HG02973 (cell line): ENCODE data around the gene CPA5.
"Not testable (repeated sequence)": the region's sequence is repeated elsewhere in the genome, so short reads cannot be mapped to it uniquely, and the experiment has no call there.

Experiments used
- ATAC-seq: cut with Tn5 transposase; IDR thresholded peaks from one replicate; pipeline ENCODE4 v1.9.1; 2021; ENCODE audit warnings: moderate library complexity; ENCODE audit not compliant: unreplicated experiment

Gene CPA5

GRCh38 chr7:130344271-130344866, at the start of gene CPA5:
Gene CPA5, plus strand, starts transcription at chr7:130344816. Its CDS starts 1,670 bp downstream, at chr7:130346486.
- no peak for ATAC-seq

- no peak for ATAC-seq
Observed at GRCh38 chr7:130296221-130296951, 48.2 kb upstream of the CPA5 start.

GRCh38 chr7:130297628-130298543, 46.7 kb upstream of the CPA5 start:
- no peak for ATAC-seq

GRCh38 chr7:130298544-130299326, 45.9 kb upstream of the CPA5 start:
- ATAC-seq, result no peak

GRCh38 chr7:130299866-130300265, 44.8 kb upstream of the CPA5 start:
- no peak for ATAC-seq

- ATAC-seq, result no peak
Observed at GRCh38 chr7:130301501-130302020, 43.1 kb upstream of the CPA5 start.

- ATAC-seq, result no peak
Observed at GRCh38 chr7:130302649-130303048, 42.0 kb upstream of the CPA5 start.

GRCh38 chr7:130303127-130303526, 41.5 kb upstream of the CPA5 start:
- ATAC-seq, result no peak

GRCh38 chr7:130303551-130303950, 41.1 kb upstream of the CPA5 start:
- no peak for ATAC-seq

GRCh38 chr7:130303982-130304381, 40.6 kb upstream of the CPA5 start:
- ATAC-seq, result no peak

GRCh38 chr7:130304878-130305277, 39.7 kb upstream of the CPA5 start:
- no peak for ATAC-seq

- ATAC-seq, result no peak
Observed at GRCh38 chr7:130305433-130306042, 39.1 kb upstream of the CPA5 start.

- no peak for ATAC-seq
Observed at GRCh38 chr7:130309986-130310385, 34.6 kb upstream of the CPA5 start.

- ATAC-seq, result no peak
Observed at GRCh38 chr7:130314305-130314704, 30.3 kb upstream of the CPA5 start.

- ATAC-seq, result no peak
Observed at GRCh38 chr7:130319541-130319940, 25.1 kb upstream of the CPA5 start.

GRCh38 chr7:130321542-130322229, 22.9 kb upstream of the CPA5 start:
- ATAC-seq, result not testable (repeated sequence)

- no peak for ATAC-seq
Observed at GRCh38 chr7:130322615-130323014, 22.0 kb upstream of the CPA5 start.

GRCh38 chr7:130324306-130324943, 20.2 kb upstream of the CPA5 start:
- no peak for ATAC-seq

- ATAC-seq, result no peak
Observed at GRCh38 chr7:130329681-130330080, 14.9 kb upstream of the CPA5 start.
